ENCODE measurements around the gene MAD1L1. TPM values are rescaled to one million over a fixed set of nuclear protein-coding genes. Genes with fewer than 3 reads are reported as not detected.

Gene MAD1L1
- total RNA-seq, 1 donor from 2014 or later: 48.4 TPM

GRCh38 chr7:2263176-2263575 lies 30.4 kb upstream of the MAD1L1 start:
- H3K27me3 ChIP-seq: no peaks in the 10 kb centered on the region
- no peak overlapping the region for H3K27ac ChIP-seq
- TF ChIP-seq CTCF (IDR thresholded peaks at IDR 0.05): no peak
- ATAC-seq: no peak
- intact Hi-C loops (cut with DNase I): no loop called here
- no peak for DNase-seq
- peaks cover 23% of the 10 kb centered on the region for H3K36me3 ChIP-seq
- H3K4me3 ChIP-seq: no peak overlapping the region
- H3K4me1 ChIP-seq: no peaks in the 10 kb centered on the region
- H3K9me3 ChIP-seq: no peaks in the 10 kb centered on the region

- no peak for TF ChIP-seq CTCF (IDR thresholded peaks at IDR 0.05)
- ATAC-seq (peak; percentile 61), DNase-seq (no peak)
- intact Hi-C loops (cut with DNase I): no loop called here
- no peak overlapping the region for H3K4me3 ChIP-seq
- no peaks in the 10 kb centered on the region for H3K4me1 ChIP-seq
- no peaks in the 10 kb centered on the region for H3K9me3 ChIP-seq
- H3K27ac ChIP-seq: peak overlapping the region; percentile 30
- no peaks in the 10 kb centered on the region for H3K27me3 ChIP-seq
- H3K36me3 ChIP-seq: peaks cover 35% of the 10 kb centered on the region
Measured at GRCh38 chr7:2261611-2262010, 28.9 kb upstream of the MAD1L1 start.

GRCh38 chr7:2260820-2261219 lies 28.1 kb upstream of the MAD1L1 start:
- DNase-seq (peak; percentile 93), ATAC-seq (peak; percentile 66)
- no peaks in the 10 kb centered on the region for H3K9me3 ChIP-seq
- no peaks in the 10 kb centered on the region for H3K4me1 ChIP-seq
- peaks cover 43% of the 10 kb centered on the region for H3K36me3 ChIP-seq
- H3K27me3 ChIP-seq: no peaks in the 10 kb centered on the region
- H3K4me3 ChIP-seq: no peak overlapping the region
- intact Hi-C loops (cut with DNase I): no loop called here
- H3K27ac ChIP-seq: peak overlapping the region; percentile 30
- no peak for TF ChIP-seq CTCF (IDR thresholded peaks at IDR 0.05)

GRCh38 chr7:2259480-2259879 lies 26.7 kb upstream of the MAD1L1 start:
- TF ChIP-seq CTCF (IDR thresholded peaks at IDR 0.05): no peak
- ATAC-seq (peak; percentile 8), DNase-seq (no peak)
- Histone ChIP-seq H3K27me3 (no peaks in the 10 kb centered on the region), H3K4me1 (no peaks in the 10 kb centered on the region), H3K27ac (no peak overlapping the region), H3K36me3 (peaks cover 49% of the 10 kb centered on the region), H3K9me3 (no peaks in the 10 kb centered on the region), H3K4me3 (no peak overlapping the region)
- intact Hi-C loops (cut with DNase I): no loop called here

GRCh38 chr7:2258661-2259365 lies 26.1 kb upstream of the MAD1L1 start:
- Histone ChIP-seq H3K4me3 (no peak overlapping the region), H3K27me3 (no peaks in the 10 kb centered on the region), H3K36me3 (peaks cover 44% of the 10 kb centered on the region), H3K9me3 (no peaks in the 10 kb centered on the region), H3K27ac (no peak overlapping the region), H3K4me1 (no peaks in the 10 kb centered on the region)
- DNase-seq: no peak
- intact Hi-C loops (cut with DNase I): no loop called here
- TF ChIP-seq CTCF (IDR thresholded peaks at IDR 0.05): no peak
- no peak for ATAC-seq

GRCh38 chr7:2257651-2258050 lies 24.9 kb upstream of the MAD1L1 start:
- DNase-seq: no peak
- Histone ChIP-seq H3K4me3 (no peak overlapping the region), H3K4me1 (no peaks in the 10 kb centered on the region), H3K36me3 (peaks cover 32% of the 10 kb centered on the region), H3K9me3 (no peaks in the 10 kb centered on the region), H3K27me3 (no peaks in the 10 kb centered on the region), H3K27ac (no peak overlapping the region)
- intact Hi-C loops (cut with DNase I): no loop called here
- no peak for TF ChIP-seq CTCF (IDR thresholded peaks at IDR 0.05)
- ATAC-seq: no peak

Measured in upper lobe of right lung (tissue), 1 donor.